Stimulated activated effector memory CD8-positive, alpha-beta T cell treated with anti-CD3 and anti-CD28 coated beads, Interleukin-12 subunit alpha, Interleukin-12 subunit beta, amount 100 ng/mL, for 72 hours (primary cell): ENCODE results near the gene C3orf70.
A peak's percentile ranks its signal among the peaks of the same experiment; 100 is the strongest.

Experiments
- ATAC-seq: fragments of 150-1000 bp; cut with Tn5 transposase; 2 replicates; pipeline ENCODE4 v1.10.0; 2021
- DNase-seq, 2 donors: peaks; one replicate each; pipeline ENCODE4 v3.0.0; 2021 to 2022; ENCODE audit warnings: low spot score in 2 of 2
- H3K27ac Mint-ChIP-seq: one replicate; pipeline ENCODE4 v1.8.0; 2022; ENCODE audit warnings: mild to moderate bottlenecking, mixed read lengths
- H3K36me3 Mint-ChIP-seq: one replicate; pipeline ENCODE4 v1.8.0; 2022; ENCODE audit warnings: mild to moderate bottlenecking, mixed read lengths
- H3K4me1 Mint-ChIP-seq: one replicate; pipeline ENCODE4 v1.8.0; 2022; ENCODE audit warnings: mixed read lengths
- H3K4me3 Mint-ChIP-seq: one replicate; pipeline ENCODE4 v1.8.0; 2022; ENCODE audit warnings: mild to moderate bottlenecking, mixed read lengths
- H3K9me3 Mint-ChIP-seq: one replicate; pipeline ENCODE4 v1.8.0; 2022; ENCODE audit warnings: mixed read lengths

The C3orf70 gene

GRCh38 chr3:185152410-185153170 lies at the start of gene C3orf70:
TSS of gene C3orf70 (minus strand) at chr3:185153060. CDS start at chr3:185152823, 237 bp downstream.
- H3K27ac Mint-ChIP-seq, result no peak within 1 kb of the TSS

GRCh38 chr3:185200639-185201038 lies 47.8 kb upstream of the C3orf70 start:
- Mint-ChIP-seq H3K36me3 (no peaks in the 10 kb centered on the region), H3K4me1 (no peaks in the 10 kb centered on the region), H3K9me3 (no peaks in the 10 kb centered on the region), H3K27ac (no peak overlapping the region), H3K4me3 (no peak overlapping the region)
- ATAC-seq, result no peak
- DNase-seq, result no peak

More at GRCh38 chr3:185152410-185153170, at the start of gene C3orf70:
- Mint-ChIP-seq H3K4me3 (no peak within 1 kb of the TSS), H3K9me3 (no peaks in the 10 kb centered on the region), H3K4me1 (no peaks in the 10 kb centered on the region), H3K36me3 (no peaks in the 10 kb centered on the region)
- DNase-seq (peak; percentile 9 to 56), ATAC-seq (peak; percentile 68)

- Mint-ChIP-seq H3K36me3 (no peaks in the 10 kb centered on the region), H3K9me3 (no peaks in the 10 kb centered on the region)
- ATAC-seq, result no peak
These were observed 46.8 kb upstream of the C3orf70 start for GRCh38 chr3:185199671-185200070.

GRCh38 chr3:185199206-185199605 lies 46.3 kb upstream of the C3orf70 start:
- H3K9me3 Mint-ChIP-seq, result no peaks in the 10 kb centered on the region
- H3K4me1 Mint-ChIP-seq, result no peaks in the 10 kb centered on the region
- H3K36me3 Mint-ChIP-seq, result no peaks in the 10 kb centered on the region
- ATAC-seq (no peak), DNase-seq (no peak)
- H3K4me3 Mint-ChIP-seq, result no peak overlapping the region
- H3K27ac Mint-ChIP-seq, result no peak overlapping the region

More at GRCh38 chr3:185199671-185200070, 46.8 kb upstream of the C3orf70 start:
- no peak overlapping the region for H3K4me3 Mint-ChIP-seq
- H3K4me1 Mint-ChIP-seq, result no peaks in the 10 kb centered on the region
- no peak for DNase-seq
- H3K27ac Mint-ChIP-seq, result no peak overlapping the region

DNA sequence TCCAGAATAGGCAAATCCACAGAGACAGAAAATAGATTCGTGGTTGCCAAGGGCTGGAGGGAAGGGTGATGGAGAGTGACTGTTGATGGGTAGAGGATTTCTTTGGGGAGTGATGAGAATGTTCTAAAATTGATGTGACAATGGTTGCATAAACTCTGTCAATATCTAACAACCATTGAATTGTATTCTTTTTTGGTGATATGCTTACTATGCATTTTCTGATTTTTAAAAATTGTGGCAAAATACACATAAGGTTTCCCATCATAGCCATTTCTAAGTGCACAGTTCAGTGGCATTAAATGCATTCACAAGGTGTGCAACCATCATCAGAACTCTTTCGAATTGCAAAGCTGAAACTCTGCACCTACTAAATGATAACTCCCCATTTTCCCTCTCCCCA lies 44.2 kb upstream of the C3orf70 start:
- no peak overlapping the region for H3K27ac Mint-ChIP-seq

GRCh38 chr3:185195652-185196051 lies 42.8 kb upstream of the C3orf70 start:
- Mint-ChIP-seq H3K4me3 (no peak overlapping the region), H3K4me1 (no peaks in the 10 kb centered on the region), H3K36me3 (no peaks in the 10 kb centered on the region), H3K9me3 (no peaks in the 10 kb centered on the region), H3K27ac (no peak overlapping the region)
- no peak for ATAC-seq
- no peak for DNase-seq

More for the DNA sequence above, 44.2 kb upstream of the C3orf70 start:
- Mint-ChIP-seq H3K9me3 (no peaks in the 10 kb centered on the region), H3K4me3 (no peak overlapping the region), H3K36me3 (no peaks in the 10 kb centered on the region), H3K4me1 (no peaks in the 10 kb centered on the region)
- no peak for DNase-seq
- ATAC-seq, result no peak

DNA sequence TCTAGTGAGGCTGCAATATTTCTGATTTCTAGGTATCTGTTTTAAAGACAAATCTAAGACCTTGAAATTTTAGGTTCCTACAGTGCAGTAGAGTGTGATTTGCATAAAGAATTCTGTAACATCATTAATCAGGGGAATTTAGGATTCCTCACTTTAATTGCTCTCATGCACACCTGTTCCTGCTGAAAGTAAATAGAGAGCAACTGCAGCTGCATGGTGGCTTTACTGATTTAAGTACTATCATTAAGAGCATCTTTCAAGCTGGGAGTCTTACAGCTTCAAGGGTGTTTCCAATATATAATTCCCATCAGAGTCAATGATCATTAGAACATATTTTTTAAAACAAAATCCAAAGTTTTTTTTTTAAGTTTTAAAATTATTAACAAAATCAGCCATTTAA lies 36.0 kb upstream of the C3orf70 start:
- DNase-seq, result no peak
- no peak for ATAC-seq
- Mint-ChIP-seq H3K27ac (no peak overlapping the region), H3K4me1 (no peaks in the 10 kb centered on the region), H3K36me3 (no peaks in the 10 kb centered on the region), H3K9me3 (no peaks in the 10 kb centered on the region), H3K4me3 (no peak overlapping the region)

GRCh38 chr3:185187391-185187790 lies 34.5 kb upstream of the C3orf70 start:
- Mint-ChIP-seq H3K27ac (no peak overlapping the region), H3K4me3 (no peak overlapping the region), H3K4me1 (no peaks in the 10 kb centered on the region), H3K36me3 (no peaks in the 10 kb centered on the region), H3K9me3 (no peaks in the 10 kb centered on the region)
- ATAC-seq (no peak), DNase-seq (no peak)

GRCh38 chr3:185176750-185177359 lies 24.0 kb upstream of the C3orf70 start:
- ATAC-seq (no peak), DNase-seq (no peak)
- Mint-ChIP-seq H3K4me1 (no peaks in the 10 kb centered on the region), H3K27ac (no peak overlapping the region), H3K9me3 (no peaks in the 10 kb centered on the region), H3K36me3 (no peaks in the 10 kb centered on the region), H3K4me3 (no peak overlapping the region)

GRCh38 chr3:185175370-185175987 lies 22.6 kb upstream of the C3orf70 start:
- no peak overlapping the region for H3K4me3 Mint-ChIP-seq
- no peaks in the 10 kb centered on the region for H3K36me3 Mint-ChIP-seq
- no peak overlapping the region for H3K27ac Mint-ChIP-seq
- no peak for DNase-seq
- H3K4me1 Mint-ChIP-seq, result no peaks in the 10 kb centered on the region
- no peaks in the 10 kb centered on the region for H3K9me3 Mint-ChIP-seq
- no peak for ATAC-seq

DNA sequence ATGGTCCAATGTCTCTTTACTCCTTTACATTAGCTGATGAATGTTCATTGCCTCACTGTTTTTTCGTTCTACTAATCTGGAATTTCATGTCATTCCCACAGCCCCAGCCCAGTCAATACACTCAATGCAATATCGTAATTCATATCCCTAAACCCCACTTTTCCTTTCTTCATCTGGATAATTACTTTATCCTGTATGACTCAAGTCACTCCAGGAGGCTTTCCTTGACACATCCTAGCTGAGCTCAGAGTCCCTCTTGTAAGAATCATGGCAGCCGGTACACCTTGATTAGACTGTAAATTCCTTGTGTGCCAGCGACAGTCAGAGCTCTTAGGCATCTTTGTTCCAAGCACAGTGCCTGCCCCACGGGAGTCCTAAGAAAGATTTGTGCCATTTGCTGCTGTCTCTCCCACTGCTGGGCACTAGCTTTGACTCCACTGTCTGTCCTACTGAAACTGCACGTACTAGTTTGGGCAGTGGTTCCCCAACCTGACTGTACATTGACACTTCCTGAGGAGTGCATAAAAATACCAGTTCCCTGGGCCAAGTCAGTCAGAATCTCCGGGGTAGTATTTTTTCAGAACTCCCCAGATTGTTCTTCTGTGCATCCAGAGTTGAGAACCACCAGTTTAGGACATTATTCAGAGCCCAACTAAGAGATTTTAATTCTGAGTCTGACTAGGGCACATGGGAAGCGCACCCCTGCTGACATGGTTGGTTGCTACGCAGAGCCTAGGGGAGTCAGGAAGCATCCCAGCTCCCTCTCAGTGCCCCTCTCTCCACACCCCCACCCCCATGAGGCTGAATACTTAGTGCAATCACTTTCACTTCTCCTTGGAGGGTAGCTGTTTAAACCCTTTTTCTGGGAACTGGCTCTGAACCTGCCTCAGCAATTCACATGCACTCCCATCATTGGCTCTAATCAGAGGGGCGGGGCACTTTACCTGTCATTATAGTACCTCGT lies 19.5 kb upstream of the C3orf70 start:
- ATAC-seq (peak; percentile 8), DNase-seq (no peak)
- Mint-ChIP-seq H3K9me3 (no peaks in the 10 kb centered on the region), H3K36me3 (no peaks in the 10 kb centered on the region), H3K4me1 (no peaks in the 10 kb centered on the region), H3K27ac (no peak overlapping the region), H3K4me3 (no peak overlapping the region)

DNA sequence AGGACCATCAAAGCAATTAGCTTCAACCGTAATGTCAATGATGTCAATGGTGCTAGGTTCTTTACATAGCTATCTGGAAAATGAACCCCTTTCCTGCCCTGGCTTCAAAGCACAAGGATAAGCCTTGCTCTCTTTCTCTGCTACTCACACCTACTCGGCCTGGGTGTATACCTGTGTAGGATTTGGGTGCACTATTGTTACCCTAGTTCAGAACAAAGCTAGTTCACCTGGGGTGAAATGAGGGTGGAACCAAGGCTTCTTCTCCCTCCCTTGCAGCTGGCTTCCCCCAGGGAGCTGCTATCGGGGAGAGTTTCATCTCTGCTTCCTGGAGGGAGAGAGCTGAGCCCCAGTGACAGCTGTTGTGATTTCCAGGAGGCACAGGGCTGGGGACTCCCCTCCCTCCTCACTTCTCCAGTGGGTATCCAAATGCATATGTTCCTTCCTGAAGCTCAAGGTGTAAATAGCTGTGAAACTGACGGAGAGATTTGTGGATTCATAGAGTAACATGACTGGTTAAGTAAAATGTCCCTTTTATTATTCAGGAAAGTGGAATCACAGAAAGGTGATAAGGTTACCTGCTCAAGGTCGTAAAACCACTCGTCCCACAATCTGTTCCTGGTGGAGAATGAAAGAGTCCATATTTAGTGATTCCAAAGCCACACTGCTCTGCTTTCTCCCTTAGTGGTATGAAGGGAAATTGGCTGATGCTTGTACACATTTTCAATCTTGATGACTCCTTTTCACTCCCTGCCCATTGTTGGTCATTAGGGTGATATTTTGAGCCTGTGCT lies 11.8 kb upstream of the C3orf70 start:
- Mint-ChIP-seq H3K27ac (no peak overlapping the region), H3K9me3 (no peaks in the 10 kb centered on the region), H3K36me3 (no peaks in the 10 kb centered on the region), H3K4me1 (no peaks in the 10 kb centered on the region), H3K4me3 (no peak overlapping the region)
- ATAC-seq (peak; percentile 11), DNase-seq (no peak)

DNA sequence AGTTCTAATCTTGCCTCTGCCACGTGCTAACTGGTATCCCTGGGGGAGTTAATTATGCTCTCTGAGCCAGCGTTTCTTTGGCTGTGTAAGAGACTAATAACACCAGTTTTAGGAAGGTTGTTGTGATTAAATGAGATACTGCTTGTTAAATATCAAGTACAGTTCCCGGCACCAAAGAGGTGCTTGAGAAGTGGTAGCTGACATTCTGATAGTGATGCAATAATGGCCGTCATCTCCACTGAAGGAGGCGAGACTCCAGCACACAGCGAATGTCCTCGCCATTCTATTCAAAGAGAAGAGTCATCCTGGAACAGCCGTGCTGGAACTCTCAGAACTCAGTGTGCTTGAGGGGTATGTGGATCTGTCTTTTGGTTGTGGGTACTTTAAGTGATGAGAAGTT lies 9.8 kb upstream of the C3orf70 start:
- H3K9me3 Mint-ChIP-seq, result no peaks in the 10 kb centered on the region
- no peak overlapping the region for H3K4me3 Mint-ChIP-seq
- H3K27ac Mint-ChIP-seq, result no peak overlapping the region
- ATAC-seq (no peak), DNase-seq (no peak)
- H3K36me3 Mint-ChIP-seq, result no peaks in the 10 kb centered on the region
- no peaks in the 10 kb centered on the region for H3K4me1 Mint-ChIP-seq

DNA sequence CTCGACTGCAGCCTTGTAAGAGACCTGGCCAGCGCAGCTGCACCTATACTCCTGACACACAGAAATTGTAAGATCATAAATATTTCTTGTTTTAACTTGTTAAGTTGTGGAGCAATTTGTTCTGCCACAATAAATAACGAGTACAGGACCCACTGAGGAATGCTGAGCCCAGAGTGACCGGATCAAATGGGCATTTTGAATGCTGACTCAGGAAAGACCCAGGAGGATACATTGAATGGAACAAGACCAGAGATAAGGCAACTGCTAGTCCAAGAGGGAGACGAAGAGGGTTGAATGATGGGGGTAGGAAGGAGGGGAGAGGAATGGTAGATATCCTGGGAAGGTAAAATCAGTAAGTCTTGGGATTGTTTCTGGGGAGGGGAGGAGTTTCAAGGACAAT lies 8.9 kb upstream of the C3orf70 start:
- Mint-ChIP-seq H3K27ac (no peak overlapping the region), H3K9me3 (no peaks in the 10 kb centered on the region), H3K4me1 (no peaks in the 10 kb centered on the region), H3K4me3 (no peak overlapping the region), H3K36me3 (no peaks in the 10 kb centered on the region)
- no peak for ATAC-seq
- DNase-seq, result no peak
